Hepatocyte (in vitro differentiated cells): ENCODE measurements around the gene PCGF3. TPM values are rescaled to one million over a fixed set of nuclear protein-coding genes. Genes with fewer than 3 reads are reported as not detected.

Source experiments
- DNase-seq: peaks from one replicate; pipeline ENCODE4 v3.0.0-alpha.2; 2016; ENCODE audit warnings: low spot score
- H2AFZ ChIP-seq: fragments of 200-600 bp; sonication (generic); 2 replicates; pipeline ENCODE4 v1.6.0; 2016; ENCODE audit warnings: antibody characterized with exemption, mild to moderate bottlenecking
- H3K27ac ChIP-seq: fragments of 200-600 bp; sonication (generic); 2 replicates; pipeline ENCODE4 v1.5.1; 2016; ENCODE audit warnings: mild to moderate bottlenecking
- H3K27me3 ChIP-seq: fragments of 200-600 bp; sonication (generic); 2 replicates; pipeline ENCODE4 v1.6.1; 2016
- H3K36me3 ChIP-seq: fragments of 200-600 bp; sonication (generic); replicated peaks from 2 replicates; pipeline ENCODE4 v1.5.1; 2016; ENCODE audit warnings: low read depth; ENCODE audit not compliant: insufficient read depth
- H3K4me1 ChIP-seq: fragments of 200-600 bp; sonication (generic); 2 replicates; pipeline ENCODE4 v1.5.1; 2016; ENCODE audit warnings: mild to moderate bottlenecking, moderate library complexity; ENCODE audit not compliant: insufficient read depth
- H3K4me2 ChIP-seq: fragments of 200-600 bp; sonication (generic); 2 replicates; pipeline ENCODE4 v1.6.0; 2016
- H3K4me3 ChIP-seq: fragments of 200-600 bp; sonication (generic); 2 replicates; pipeline ENCODE4 v1.5.1; 2016; ENCODE audit warnings: mild to moderate bottlenecking
- H3K79me2 ChIP-seq: fragments of 200-600 bp; sonication (generic); 2 replicates; pipeline ENCODE4 v1.6.0; 2017; ENCODE audit warnings: mild to moderate bottlenecking
- H3K9me2 ChIP-seq: fragments of 200-600 bp; sonication (generic); replicated peaks from 2 replicates; pipeline ENCODE4 v1.6.0; 2017; ENCODE audit warnings: mild to moderate bottlenecking; ENCODE audit not compliant: insufficient read depth
- H3K9me3 ChIP-seq: fragments of 200-600 bp; sonication (generic); 2 replicates; pipeline ENCODE4 v1.5.1; 2016; ENCODE audit warnings: low read depth, mild to moderate bottlenecking
- H4K20me1 ChIP-seq: fragments of 200-600 bp; sonication (generic); 2 replicates; pipeline ENCODE4 v1.6.0; 2016; ENCODE audit warnings: mild to moderate bottlenecking; ENCODE audit not compliant: insufficient read depth, poor library complexity, severe bottlenecking
- CTCF ChIP-seq: fragments of 200-600 bp; sonication (generic); IDR thresholded peaks from 2 replicates; pipeline ENCODE4 v1.5.1; 2016; ENCODE audit warnings: antibody characterized with exemption, mild to moderate bottlenecking; ENCODE audit not compliant: poor library complexity
- EZH2 ChIP-seq: fragments of 200-600 bp; sonication (generic); IDR thresholded peaks from 2 replicates; pipeline ENCODE4 v1.6.1; 2016; ENCODE audit warnings: antibody characterized with exemption, mild to moderate bottlenecking, borderline replicate concordance
- EZH2phosphoT487 ChIP-seq: fragments of 200-600 bp; sonication (generic); IDR thresholded peaks from one replicate; pipeline ENCODE4 v1.6.1; 2018; ENCODE audit warnings: antibody characterized with exemption, mild to moderate bottlenecking, low read depth, moderate library complexity; ENCODE audit not compliant: unreplicated experiment, severe bottlenecking
- WGBS: methylation state at CpG from one replicate; pipeline ENCODE4 v1.1.6; 2016; ENCODE audit warnings: low lambda C conversion rate; ENCODE audit errors: missing lambda C conversion rate; 5-methylcytosine and 5-hydroxymethylcytosine counted together
- polyA plus RNA-seq: library from polyadenylated mRNA; unstranded; fragments of >200 nt; fragmentation: Nextera tagmentation; extraction: Ambion mirVana; gene quantifications from 2 replicates; pipeline ENCODE4 v1.2.1, GENCODE V29; 2016
- total RNA-seq: library from RNA; depleted of rRNA; stranded (reverse); fragments of >200 nt; gene quantifications from 2 replicates; pipeline ENCODE4 v1.2.3, GENCODE V29; 2014

Gene PCGF3
- total and polyA plus RNA-seq, 2 experiments from 2014 or later = 21.8 to 43.5 TPM

GRCh38 chr4:740011-740410 is 34.4 kb downstream of the PCGF3 start:
- H3K9me2 ChIP-seq = no peaks in the 10 kb centered on the region
- no peak overlapping the region for H3K4me2 ChIP-seq
- no peaks in the 10 kb centered on the region for H3K79me2 ChIP-seq
- H3K27ac ChIP-seq = no peak overlapping the region
- DNase-seq = no peak
- peaks cover 6% of the 10 kb centered on the region for H3K36me3 ChIP-seq
- no peak overlapping the region for H2AFZ ChIP-seq
- no peaks in the 10 kb centered on the region for H3K27me3 ChIP-seq
- H3K4me1 ChIP-seq = no peaks in the 10 kb centered on the region
- WGBS = 97% methylated on average over 12 of the region's 12 CpGs
- no peaks in the 10 kb centered on the region for H3K9me3 ChIP-seq
- peaks cover 6% of the 10 kb centered on the region for H4K20me1 ChIP-seq
- TF ChIP-seq EZH2phosphoT487 = no peak
- TF ChIP-seq CTCF = no peak
- no peak for TF ChIP-seq EZH2
- no peak overlapping the region for H3K4me3 ChIP-seq

GRCh38 chr4:740656-741282 is 35.1 kb downstream of the PCGF3 start:
- Histone ChIP-seq H3K79me2 (no peaks in the 10 kb centered on the region), H3K36me3 (peaks cover 6% of the 10 kb centered on the region), H3K9me3 (no peaks in the 10 kb centered on the region), H3K4me2 (no peak overlapping the region), H3K27ac (no peak overlapping the region), H3K4me3 (no peak overlapping the region), H3K27me3 (no peaks in the 10 kb centered on the region), H3K9me2 (no peaks in the 10 kb centered on the region), H2AFZ (no peak overlapping the region), H4K20me1 (peaks cover 6% of the 10 kb centered on the region), H3K4me1 (no peaks in the 10 kb centered on the region)
- 93% methylated on average over 19 of the region's 19 CpGs for WGBS
- no peak for DNase-seq
- no peak for TF ChIP-seq EZH2phosphoT487
- no peak for TF ChIP-seq CTCF
- no peak for TF ChIP-seq EZH2

DNA sequence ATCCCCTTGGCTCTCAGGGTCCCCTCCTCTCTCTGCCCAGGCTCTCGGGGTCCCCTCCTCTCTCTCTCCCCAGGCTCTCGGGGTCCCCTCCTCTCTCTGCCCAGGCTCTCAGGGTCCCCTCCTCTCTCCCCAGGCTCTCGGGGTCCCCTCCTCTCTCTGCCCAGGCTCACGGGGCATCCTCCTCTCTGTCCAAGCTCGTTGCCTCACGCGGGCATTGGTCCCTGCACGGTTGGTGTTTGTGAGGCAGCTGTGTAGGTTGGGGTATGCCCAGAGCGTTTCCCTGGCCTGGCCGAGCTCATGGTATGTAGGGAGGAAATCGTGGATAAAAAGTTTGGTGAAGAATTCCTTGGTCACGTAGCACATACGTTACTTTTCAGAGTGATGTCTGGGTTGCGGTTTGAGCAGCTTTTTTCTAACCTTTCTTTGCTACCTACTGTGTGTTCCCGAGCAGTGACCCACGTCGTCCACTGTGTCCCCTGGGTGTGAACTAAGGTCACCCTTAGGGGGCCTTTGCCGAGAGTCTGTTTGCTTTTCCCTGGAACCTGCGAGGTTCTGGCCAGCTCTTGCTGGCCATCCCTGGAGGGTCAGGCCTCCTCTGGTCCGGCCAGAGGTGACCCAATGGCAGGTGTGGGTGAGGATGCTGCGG is 36.6 kb downstream of the PCGF3 start:
- Histone ChIP-seq H3K4me1 (no peaks in the 10 kb centered on the region), H3K4me2 (no peak overlapping the region), H3K4me3 (no peak overlapping the region), H4K20me1 (peaks cover 6% of the 10 kb centered on the region), H3K9me3 (no peaks in the 10 kb centered on the region), H3K79me2 (no peaks in the 10 kb centered on the region), H2AFZ (no peak overlapping the region), H3K27ac (no peak overlapping the region), H3K36me3 (peaks cover 6% of the 10 kb centered on the region), H3K27me3 (no peaks in the 10 kb centered on the region), H3K9me2 (no peaks in the 10 kb centered on the region)
- WGBS = 88% methylated on average over 19 of the region's 21 CpGs
- no peak for DNase-seq
- TF ChIP-seq EZH2 = no peak

DNA sequence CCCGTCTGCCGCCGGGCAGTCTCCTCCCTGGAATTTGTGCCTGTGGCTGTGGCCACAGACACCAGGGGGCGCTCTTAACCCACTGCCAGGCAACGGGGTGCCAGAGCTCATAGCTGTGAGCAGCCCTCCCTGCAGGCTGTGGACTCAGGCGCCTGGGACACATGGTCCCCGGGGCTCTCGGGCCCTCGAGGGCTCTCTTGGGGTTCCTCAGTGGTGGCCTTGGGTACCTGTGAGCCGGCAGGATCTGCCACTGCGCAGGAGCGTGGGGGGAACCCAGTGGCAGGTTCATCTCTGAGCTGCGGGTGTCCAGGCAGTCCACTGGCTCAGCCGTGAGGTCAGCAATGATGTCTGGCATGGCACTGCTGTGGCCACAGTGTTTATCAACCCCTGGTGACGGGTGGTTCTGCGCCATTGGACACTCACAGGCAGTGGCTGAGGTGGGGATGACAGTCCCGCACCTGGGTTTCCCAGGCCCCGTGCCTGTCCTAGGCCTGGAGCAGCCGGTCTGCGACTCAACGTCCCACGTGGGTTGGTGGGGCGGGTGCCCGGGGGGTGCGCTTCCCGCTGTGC is 37.2 kb downstream of the PCGF3 start:
- no peak overlapping the region for H3K4me3 ChIP-seq
- H3K27ac ChIP-seq = no peak overlapping the region
- peak; percentile 79 for DNase-seq
- H3K9me2 ChIP-seq = no peaks in the 10 kb centered on the region
- no peak overlapping the region for H2AFZ ChIP-seq
- H3K4me1 ChIP-seq = no peaks in the 10 kb centered on the region
- peaks cover under 1% of the 10 kb centered on the region for H3K36me3 ChIP-seq
- H4K20me1 ChIP-seq = peaks cover 6% of the 10 kb centered on the region
- H3K9me3 ChIP-seq = no peaks in the 10 kb centered on the region
- WGBS = 88% methylated on average over 25 of the region's 26 CpGs
- no peak overlapping the region for H3K4me2 ChIP-seq
- no peak for TF ChIP-seq EZH2
- TF ChIP-seq CTCF = peak; percentile 75
- no peak for TF ChIP-seq EZH2phosphoT487
- no peaks in the 10 kb centered on the region for H3K79me2 ChIP-seq
- no peaks in the 10 kb centered on the region for H3K27me3 ChIP-seq
